Epithelial cell of esophagus (primary cell): Measurements from ENCODE around the gene CCNI.

Experiments
- DNase-seq: peaks from one replicate; pipeline ENCODE4 v3.0.0; 2010; ENCODE audit warnings: low read depth
- H3K4me3 ChIP-seq: 2 replicates; pipeline ENCODE4 v1.5.1; 2011; ENCODE audit warnings: mild to moderate bottlenecking, low read length, control low read depth
- TF ChIP-seq, protein P1 (sequence below): IDR thresholded peaks from 2 replicates; pipeline ENCODE4 v1.5.1; 2011; ENCODE audit warnings: low read depth, mild to moderate bottlenecking, low read length, control low read depth, inconsistent platforms; ENCODE audit not compliant: insufficient read depth; ENCODE audit errors: missing control alignments

Gene CCNI, protein sequence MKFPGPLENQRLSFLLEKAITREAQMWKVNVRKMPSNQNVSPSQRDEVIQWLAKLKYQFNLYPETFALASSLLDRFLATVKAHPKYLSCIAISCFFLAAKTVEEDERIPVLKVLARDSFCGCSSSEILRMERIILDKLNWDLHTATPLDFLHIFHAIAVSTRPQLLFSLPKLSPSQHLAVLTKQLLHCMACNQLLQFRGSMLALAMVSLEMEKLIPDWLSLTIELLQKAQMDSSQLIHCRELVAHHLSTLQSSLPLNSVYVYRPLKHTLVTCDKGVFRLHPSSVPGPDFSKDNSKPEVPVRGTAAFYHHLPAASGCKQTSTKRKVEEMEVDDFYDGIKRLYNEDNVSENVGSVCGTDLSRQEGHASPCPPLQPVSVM

DNA sequence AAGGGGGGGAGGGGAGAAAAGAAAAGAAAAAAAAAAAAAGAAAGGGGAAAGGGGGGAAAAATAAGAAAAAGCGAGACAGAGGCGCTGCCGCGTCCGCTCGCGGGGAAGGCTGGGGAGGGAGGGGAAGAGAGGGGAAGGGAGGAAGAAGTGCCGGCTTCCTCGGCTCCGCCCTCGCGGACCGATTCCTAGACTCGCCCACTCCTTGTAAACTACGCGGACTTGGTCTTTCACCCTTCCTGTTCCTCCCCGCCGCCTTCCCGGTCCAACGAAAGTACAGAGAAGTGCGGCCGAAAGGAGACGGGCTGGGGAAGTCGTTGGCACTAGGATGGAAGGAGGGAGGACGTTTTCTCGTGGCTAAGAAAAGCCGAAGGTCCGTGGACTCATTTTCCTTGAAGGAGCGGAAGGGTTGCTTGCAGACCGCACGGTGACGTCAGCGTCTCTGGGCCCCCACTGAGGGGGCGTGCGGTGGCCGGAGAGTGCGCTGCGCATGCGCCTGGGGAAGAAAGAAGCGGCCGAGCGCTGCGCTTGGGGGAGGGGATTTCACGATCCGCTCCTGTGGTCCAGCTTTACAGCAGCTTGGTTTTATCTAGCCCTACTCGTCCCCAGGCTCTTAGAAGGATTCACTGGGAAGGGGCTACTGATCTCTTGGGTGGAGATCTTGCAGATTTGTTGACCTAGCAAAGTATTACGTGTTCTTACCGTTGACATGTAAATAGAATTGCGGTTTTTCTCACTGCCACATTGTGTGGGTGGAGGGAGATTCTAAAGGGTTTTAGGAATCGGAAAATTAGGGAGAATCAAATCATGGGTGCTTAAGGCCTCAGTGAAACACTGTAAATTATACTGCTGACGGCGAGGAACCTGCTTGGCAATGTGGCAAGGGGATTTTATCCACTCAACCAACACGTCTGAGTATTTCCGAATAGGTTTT is at the start of gene CCNI:
Gene CCNI, minus strand, starts transcription at position 121 of the 931 bp plus-strand sequence. CDS start 9,627 bp downstream, outside the sequence.
- peak; percentile 96 for DNase-seq
- H3K4me3 ChIP-seq: peak within 1 kb of the TSS; percentile 65
- TF ChIP-seq, protein P1, sequence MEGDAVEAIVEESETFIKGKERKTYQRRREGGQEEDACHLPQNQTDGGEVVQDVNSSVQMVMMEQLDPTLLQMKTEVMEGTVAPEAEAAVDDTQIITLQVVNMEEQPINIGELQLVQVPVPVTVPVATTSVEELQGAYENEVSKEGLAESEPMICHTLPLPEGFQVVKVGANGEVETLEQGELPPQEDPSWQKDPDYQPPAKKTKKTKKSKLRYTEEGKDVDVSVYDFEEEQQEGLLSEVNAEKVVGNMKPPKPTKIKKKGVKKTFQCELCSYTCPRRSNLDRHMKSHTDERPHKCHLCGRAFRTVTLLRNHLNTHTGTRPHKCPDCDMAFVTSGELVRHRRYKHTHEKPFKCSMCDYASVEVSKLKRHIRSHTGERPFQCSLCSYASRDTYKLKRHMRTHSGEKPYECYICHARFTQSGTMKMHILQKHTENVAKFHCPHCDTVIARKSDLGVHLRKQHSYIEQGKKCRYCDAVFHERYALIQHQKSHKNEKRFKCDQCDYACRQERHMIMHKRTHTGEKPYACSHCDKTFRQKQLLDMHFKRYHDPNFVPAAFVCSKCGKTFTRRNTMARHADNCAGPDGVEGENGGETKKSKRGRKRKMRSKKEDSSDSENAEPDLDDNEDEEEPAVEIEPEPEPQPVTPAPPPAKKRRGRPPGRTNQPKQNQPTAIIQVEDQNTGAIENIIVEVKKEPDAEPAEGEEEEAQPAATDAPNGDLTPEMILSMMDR: no peak

DNA sequence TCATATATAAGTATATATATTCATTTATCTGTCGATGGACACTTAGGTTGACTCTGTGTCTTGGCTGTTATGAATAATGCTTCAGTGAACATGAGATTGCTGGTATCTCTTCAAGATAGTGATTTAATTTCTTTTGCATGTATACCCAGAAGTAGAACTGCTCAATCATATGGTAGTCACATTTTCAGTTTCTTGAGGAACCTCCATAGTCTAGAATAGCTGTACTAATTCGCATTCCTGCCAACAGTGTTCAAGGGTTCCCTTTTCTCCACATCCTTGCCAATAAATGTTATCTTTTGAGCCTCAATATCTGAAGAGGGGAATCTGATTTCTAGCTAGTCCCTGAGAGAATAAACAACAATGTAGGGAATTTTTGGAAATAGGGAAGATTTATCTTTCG is 48.8 kb upstream of the CCNI start:
- no peak overlapping the region for H3K4me3 ChIP-seq
- TF ChIP-seq, protein P1: no peak
- DNase-seq: no peak

DNA sequence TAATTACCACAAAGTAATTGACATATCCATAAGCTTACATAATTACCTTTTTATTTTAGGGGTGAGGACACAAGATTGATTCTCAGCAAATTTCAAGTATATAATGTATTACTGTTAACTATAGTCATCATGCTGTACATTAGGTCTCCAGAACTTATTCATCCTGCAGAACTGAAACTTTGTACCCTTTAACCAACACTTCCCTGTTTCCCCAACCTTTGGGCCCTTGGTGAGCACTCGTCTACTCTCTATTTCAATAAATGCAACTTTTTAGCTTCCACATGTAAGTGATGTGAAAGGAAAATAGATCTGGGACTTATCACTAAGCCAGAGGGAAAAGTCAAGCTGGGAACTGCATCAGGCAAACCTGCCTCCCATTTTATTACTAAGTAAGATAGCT is 47.6 kb upstream of the CCNI start:
- H3K4me3 ChIP-seq: no peak overlapping the region
- TF ChIP-seq, protein P1: no peak
- no peak for DNase-seq

DNA sequence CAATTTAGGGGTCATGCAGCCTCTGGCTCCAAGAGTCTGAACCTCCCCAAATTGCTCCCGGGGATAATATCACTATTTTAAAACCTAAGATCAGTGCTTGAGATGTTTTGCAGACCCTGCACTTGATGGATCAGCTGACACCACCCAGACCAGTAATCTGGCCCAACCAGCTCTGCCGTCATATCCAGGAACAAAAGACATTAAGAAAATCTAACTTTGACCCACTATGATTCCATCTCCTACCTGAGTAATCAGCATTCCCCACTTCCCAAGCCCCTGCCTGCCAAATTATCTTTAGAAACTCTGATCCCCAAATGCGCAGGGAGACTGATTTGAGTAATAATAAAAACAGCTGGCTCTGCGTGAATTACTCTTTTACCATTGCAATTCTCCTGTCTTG is 46.9 kb upstream of the CCNI start:
- H3K4me3 ChIP-seq: no peak overlapping the region
- TF ChIP-seq, protein P1: no peak
- DNase-seq: no peak

DNA sequence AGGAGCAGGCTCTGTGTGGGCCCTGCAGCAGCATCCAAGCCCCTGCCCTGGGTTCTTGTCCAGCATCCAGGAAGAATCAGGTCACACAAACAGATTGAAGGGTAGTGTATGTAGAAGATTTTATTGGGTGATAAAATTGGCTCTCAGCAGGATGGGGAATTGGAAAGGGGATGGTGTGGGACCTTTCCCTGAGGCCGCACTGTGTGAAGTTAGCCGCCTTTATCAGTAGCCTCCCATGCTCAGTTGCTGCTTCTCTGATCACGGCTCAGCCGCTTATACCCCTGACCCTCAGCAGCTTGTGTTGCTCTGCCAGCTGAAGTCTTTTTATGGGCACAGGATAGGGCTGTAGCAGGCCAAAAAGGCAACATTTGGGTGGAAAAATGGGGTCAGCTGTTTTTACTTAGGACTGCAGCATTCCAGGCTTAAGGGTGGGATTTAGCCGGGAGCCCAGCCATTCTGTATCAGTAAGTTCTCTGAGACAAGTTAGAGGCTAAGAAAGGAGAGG is 46.0 kb upstream of the CCNI start:
- no peak for DNase-seq
- no peak overlapping the region for H3K4me3 ChIP-seq
- TF ChIP-seq, protein P1: no peak

DNA sequence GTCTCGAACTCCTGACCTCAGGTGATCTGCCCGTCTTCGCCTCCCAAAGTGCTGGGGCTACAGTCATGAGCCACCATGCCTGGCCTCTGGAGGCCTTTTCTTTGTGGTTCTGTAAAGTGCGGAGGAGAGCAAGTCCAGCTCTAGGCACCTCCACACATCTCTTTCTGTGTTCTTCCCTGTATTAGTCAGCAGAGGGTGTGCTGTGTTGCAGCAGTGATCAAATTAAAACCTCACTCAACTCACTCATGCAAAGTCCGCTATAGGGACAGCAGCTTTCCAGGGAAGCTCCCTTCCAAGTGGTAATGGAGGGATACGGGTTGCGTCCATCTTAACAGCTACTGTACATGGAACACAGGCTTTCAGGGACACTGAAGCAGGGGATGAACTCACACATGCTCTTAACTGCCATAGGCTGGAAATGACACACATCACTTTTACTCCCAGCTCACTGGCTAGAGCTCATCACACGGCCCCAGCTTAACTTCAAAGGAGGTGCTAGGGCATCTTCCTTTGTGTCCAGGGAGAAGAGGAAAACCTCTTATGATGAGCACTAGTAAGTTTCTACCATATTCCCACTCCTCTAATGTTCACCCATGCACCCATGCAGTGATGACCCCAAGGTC is 45.2 kb upstream of the CCNI start:
- no peak overlapping the region for H3K4me3 ChIP-seq
- TF ChIP-seq, protein P1: peak; percentile 42
- DNase-seq: peak; percentile 17
